Measurements from ENCODE around the gene NFAM1.
A peak's percentile ranks its signal among the peaks of the same experiment; 100 is the strongest.

Gene NFAM1

DNA sequence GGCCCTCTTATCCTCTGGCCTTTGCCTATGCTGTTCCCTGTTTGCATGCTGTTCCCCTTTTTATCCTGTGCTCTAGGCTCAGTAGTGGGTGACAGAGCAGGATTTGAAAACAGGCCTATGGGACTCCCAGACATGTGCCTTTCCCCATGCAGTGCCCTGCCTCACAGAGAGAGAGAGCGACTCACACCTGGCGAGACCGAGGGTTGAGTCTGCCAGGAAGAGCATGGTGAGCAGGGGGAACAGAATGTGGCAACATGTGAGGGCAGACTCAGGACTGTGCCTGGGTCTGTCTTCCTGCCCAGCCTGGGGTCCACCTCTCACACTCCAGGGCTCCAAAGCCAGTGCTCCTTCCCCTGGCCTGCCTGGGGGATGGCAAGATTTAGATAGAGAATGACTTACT is 75.0 kb downstream of the NFAM1 start:
- Histone ChIP-seq H3K27ac (ENCODE audit: low read depth, low read length) (no peak overlapping the region), H3K79me2 (ENCODE audit: control insufficient read depth, insufficient read depth, low read length, unreplicated experiment) (no peaks in the 10 kb centered on the region), H3K4me3 (ENCODE audit: low read depth, low read length) (no peak overlapping the region), H3K36me3 (ENCODE audit: insufficient read depth, low read length) (no peaks in the 10 kb centered on the region), H2AFZ (ENCODE audit: low read length, unreplicated experiment) (no peak overlapping the region), H3K4me1 (ENCODE audit: control insufficient read depth, insufficient read depth, low read length, unreplicated experiment) (no peaks in the 10 kb centered on the region), H3K27me3 (ENCODE audit: insufficient read depth, low read length) (no peaks in the 10 kb centered on the region)

DNA sequence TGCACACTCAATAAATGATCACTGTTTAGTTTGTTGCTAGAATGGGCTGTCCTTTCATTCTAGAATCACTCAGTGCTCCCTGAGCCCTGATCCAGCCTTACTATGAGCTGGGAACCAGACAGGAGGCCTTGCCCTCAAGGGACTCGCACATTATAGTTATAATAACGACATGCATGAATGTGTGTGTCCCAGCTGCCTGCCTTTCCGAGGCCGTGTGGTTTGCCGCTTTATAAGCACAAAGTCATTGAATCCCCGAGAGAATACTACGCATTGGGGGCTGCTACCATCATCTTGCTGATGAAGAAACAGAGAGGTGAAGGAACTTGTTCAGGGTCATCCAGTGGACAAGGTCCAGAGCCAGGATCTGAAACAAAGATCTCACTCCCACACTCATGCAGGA is 75.7 kb downstream of the NFAM1 start:
- Histone ChIP-seq H3K27me3 (ENCODE audit: insufficient read depth, low read length) (no peaks in the 10 kb centered on the region), H2AFZ (ENCODE audit: low read length, unreplicated experiment) (no peak overlapping the region), H3K79me2 (ENCODE audit: control insufficient read depth, insufficient read depth, low read length, unreplicated experiment) (no peaks in the 10 kb centered on the region), H3K27ac (ENCODE audit: low read depth, low read length) (no peak overlapping the region), H3K4me3 (ENCODE audit: low read depth, low read length) (no peak overlapping the region), H3K4me1 (ENCODE audit: control insufficient read depth, insufficient read depth, low read length, unreplicated experiment) (no peaks in the 10 kb centered on the region), H3K36me3 (ENCODE audit: insufficient read depth, low read length) (no peaks in the 10 kb centered on the region)

DNA sequence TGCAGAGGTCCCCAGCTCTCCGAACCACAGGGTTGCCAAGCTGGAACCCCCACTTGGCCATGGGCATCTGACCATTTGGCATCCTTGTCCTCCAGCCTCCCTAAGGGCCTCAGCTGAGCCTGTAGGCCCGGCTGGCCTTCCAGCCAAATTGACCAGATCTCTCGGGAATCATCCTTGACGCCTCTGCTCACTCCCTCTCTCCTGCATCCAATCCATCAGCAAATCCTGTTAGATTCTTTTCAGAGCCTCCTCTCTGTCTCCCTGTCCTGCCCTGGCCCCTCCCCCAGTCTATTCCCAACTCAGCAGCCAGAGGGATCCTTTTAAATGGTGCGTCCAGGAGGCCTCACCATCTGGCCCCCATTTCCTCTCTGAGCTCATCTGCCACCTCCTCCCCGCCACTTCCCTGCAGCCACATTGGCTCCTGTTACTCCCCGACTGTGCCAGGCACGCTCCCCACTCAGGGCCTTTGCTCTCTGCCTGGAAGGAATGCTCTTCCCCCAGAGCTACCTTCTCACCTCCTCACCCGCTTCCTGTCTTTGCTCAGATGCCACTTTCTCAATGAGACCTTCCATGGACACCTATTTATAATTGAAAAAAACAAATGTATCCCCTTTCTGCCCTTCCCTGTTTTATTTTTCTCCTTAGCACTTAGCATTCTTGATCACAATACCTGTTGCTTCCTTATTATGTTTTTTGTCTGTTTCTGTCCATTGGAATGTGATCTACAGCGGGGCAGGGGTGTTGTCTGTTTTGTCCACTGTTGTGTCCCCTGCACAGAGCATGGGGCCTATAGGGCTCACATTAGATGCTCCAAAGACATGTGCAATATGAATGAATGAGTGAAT is 78.1 kb downstream of the NFAM1 start:
- Histone ChIP-seq H3K27ac (ENCODE audit: low read depth, low read length) (no peak overlapping the region), H3K27me3 (ENCODE audit: insufficient read depth, low read length) (no peaks in the 10 kb centered on the region), H3K4me1 (ENCODE audit: control insufficient read depth, insufficient read depth, low read length, unreplicated experiment) (no peaks in the 10 kb centered on the region), H3K4me3 (ENCODE audit: low read depth, low read length) (no peak overlapping the region), H3K79me2 (ENCODE audit: control insufficient read depth, insufficient read depth, low read length, unreplicated experiment) (no peaks in the 10 kb centered on the region), H3K36me3 (ENCODE audit: insufficient read depth, low read length) (no peaks in the 10 kb centered on the region), H2AFZ (ENCODE audit: low read length, unreplicated experiment) (no peak overlapping the region)

DNA sequence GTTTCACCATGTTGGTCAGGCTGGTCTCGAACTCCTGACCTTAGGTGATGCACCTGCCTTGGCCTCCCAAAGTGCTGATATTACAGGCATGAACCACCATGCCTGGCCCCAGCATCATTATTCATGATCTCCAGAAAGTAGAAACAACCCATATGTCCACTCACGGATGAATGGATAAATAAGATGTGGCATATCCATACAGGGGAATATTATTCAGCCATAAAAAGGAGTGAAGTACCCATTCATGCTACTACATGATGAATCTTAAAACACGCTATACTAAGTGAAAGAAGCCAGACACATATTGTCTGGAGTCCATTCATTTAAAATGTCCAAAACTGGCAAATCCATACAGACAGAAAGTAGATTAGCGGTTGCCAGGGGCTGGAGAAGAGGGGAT is 81.8 kb downstream of the NFAM1 start:
- no peaks in the 10 kb centered on the region for H3K4me1 ChIP-seq (ENCODE audit: control insufficient read depth, insufficient read depth, low read length, unreplicated experiment)
- no peaks in the 10 kb centered on the region for H3K27me3 ChIP-seq (ENCODE audit: insufficient read depth, low read length)
- no peaks in the 10 kb centered on the region for H3K36me3 ChIP-seq (ENCODE audit: insufficient read depth, low read length)
- H3K79me2 ChIP-seq (ENCODE audit: control insufficient read depth, insufficient read depth, low read length, unreplicated experiment) = no peaks in the 10 kb centered on the region
- no peak overlapping the region for H3K4me3 ChIP-seq (ENCODE audit: low read depth, low read length)
- no peak overlapping the region for H2AFZ ChIP-seq (ENCODE audit: low read length, unreplicated experiment)
- H3K27ac ChIP-seq (ENCODE audit: low read depth, low read length) = no peak overlapping the region

- H3K27me3 ChIP-seq (ENCODE audit: insufficient read depth, low read length) = no peaks in the 10 kb centered on the region
- H3K4me3 ChIP-seq (ENCODE audit: low read depth, low read length) = no peak overlapping the region
- H3K36me3 ChIP-seq (ENCODE audit: insufficient read depth, low read length) = no peaks in the 10 kb centered on the region
- H3K79me2 ChIP-seq (ENCODE audit: control insufficient read depth, insufficient read depth, low read length, unreplicated experiment) = no peaks in the 10 kb centered on the region
- H2AFZ ChIP-seq (ENCODE audit: low read length, unreplicated experiment) = no peak overlapping the region
- no peaks in the 10 kb centered on the region for H3K4me1 ChIP-seq (ENCODE audit: control insufficient read depth, insufficient read depth, low read length, unreplicated experiment)
- H3K27ac ChIP-seq (ENCODE audit: low read depth, low read length) = no peak overlapping the region
Observed at GRCh38 chr22:42347281-42347824, 84.8 kb downstream of the NFAM1 start.

DNA sequence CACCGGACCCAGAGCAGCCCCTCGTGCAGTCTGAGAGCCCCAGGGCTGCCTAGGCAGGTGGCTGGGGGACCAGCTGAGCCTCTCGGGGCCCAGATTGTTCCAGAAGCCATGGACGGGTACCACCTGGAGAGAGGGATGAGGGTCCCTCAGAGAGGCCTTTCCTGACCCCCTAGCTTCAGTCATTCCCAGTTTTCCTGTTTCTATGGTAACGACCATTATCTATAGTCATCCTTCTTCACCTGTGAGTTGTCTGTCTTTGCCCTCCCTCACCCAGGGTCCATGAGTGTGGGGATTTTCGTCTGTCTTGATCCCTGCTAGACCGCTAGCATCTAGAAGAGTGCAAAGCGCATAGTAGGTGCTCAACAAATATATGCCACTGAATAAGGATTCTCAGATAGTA is 85.5 kb downstream of the NFAM1 start:
- H3K4me1 ChIP-seq (ENCODE audit: control insufficient read depth, insufficient read depth, low read length, unreplicated experiment) = no peaks in the 10 kb centered on the region
- H3K27me3 ChIP-seq (ENCODE audit: insufficient read depth, low read length) = no peaks in the 10 kb centered on the region
- H2AFZ ChIP-seq (ENCODE audit: low read length, unreplicated experiment) = no peak overlapping the region
- H3K79me2 ChIP-seq (ENCODE audit: control insufficient read depth, insufficient read depth, low read length, unreplicated experiment) = no peaks in the 10 kb centered on the region
- no peaks in the 10 kb centered on the region for H3K36me3 ChIP-seq (ENCODE audit: insufficient read depth, low read length)
- no peak overlapping the region for H3K27ac ChIP-seq (ENCODE audit: low read depth, low read length)
- no peak overlapping the region for H3K4me3 ChIP-seq (ENCODE audit: low read depth, low read length)

GRCh38 chr22:42345458-42345857 is 86.7 kb downstream of the NFAM1 start:
- no peaks in the 10 kb centered on the region for H3K36me3 ChIP-seq (ENCODE audit: insufficient read depth, low read length)
- H3K79me2 ChIP-seq (ENCODE audit: control insufficient read depth, insufficient read depth, low read length, unreplicated experiment) = no peaks in the 10 kb centered on the region
- H3K4me3 ChIP-seq (ENCODE audit: low read depth, low read length) = no peak overlapping the region
- no peak overlapping the region for H3K27ac ChIP-seq (ENCODE audit: low read depth, low read length)
- H2AFZ ChIP-seq (ENCODE audit: low read length, unreplicated experiment) = no peak overlapping the region
- no peaks in the 10 kb centered on the region for H3K4me1 ChIP-seq (ENCODE audit: control insufficient read depth, insufficient read depth, low read length, unreplicated experiment)
- no peaks in the 10 kb centered on the region for H3K27me3 ChIP-seq (ENCODE audit: insufficient read depth, low read length)

- Histone ChIP-seq H3K79me2 (ENCODE audit: control insufficient read depth, insufficient read depth, low read length, unreplicated experiment) (no peaks in the 10 kb centered on the region), H3K4me3 (ENCODE audit: low read depth, low read length) (peak overlapping the region; percentile 52; the same call in 1 of the 2 replicates), H3K27ac (ENCODE audit: low read depth, low read length) (no peak overlapping the region), H2AFZ (ENCODE audit: low read length, unreplicated experiment) (no peak overlapping the region), H3K27me3 (ENCODE audit: insufficient read depth, low read length) (no peaks in the 10 kb centered on the region), H3K36me3 (ENCODE audit: insufficient read depth, low read length) (no peaks in the 10 kb centered on the region), H3K4me1 (ENCODE audit: control insufficient read depth, insufficient read depth, low read length, unreplicated experiment) (no peaks in the 10 kb centered on the region)
Observed at GRCh38 chr22:42344361-42344905, 87.8 kb downstream of the NFAM1 start.

DNA sequence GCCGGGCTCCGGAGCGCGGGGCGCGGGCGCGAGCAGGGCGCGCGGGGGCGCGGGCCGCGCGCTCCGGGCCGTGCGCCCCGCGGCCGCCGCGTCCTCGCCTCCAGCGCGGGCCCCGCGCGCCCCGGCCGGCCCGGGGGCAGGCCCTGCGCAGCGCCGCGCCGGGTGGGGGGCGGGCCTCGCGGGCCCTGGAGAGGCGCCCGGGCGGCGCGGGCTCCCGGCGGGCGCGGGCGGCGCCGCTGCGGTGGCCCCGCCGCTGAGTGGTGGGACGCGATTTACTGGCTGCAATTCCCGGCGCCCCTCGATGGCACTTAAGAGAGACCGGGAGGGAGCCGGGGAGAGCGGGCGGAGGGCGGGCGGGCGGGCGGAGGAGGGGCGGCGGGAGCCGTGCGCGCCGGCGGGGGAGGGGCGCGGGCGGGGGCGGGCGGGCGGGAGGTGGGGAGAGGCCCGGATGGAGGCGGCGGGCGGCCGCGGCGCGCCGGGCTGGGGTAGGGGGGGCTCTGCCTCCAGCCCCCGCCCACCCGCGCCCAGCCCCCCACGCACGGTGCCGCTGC is 88.6 kb downstream of the NFAM1 start:
- Histone ChIP-seq H3K36me3 (ENCODE audit: insufficient read depth, low read length) (no peaks in the 10 kb centered on the region), H2AFZ (ENCODE audit: low read length, unreplicated experiment) (no peak overlapping the region), H3K4me3 (ENCODE audit: low read depth, low read length) (no peak overlapping the region), H3K79me2 (ENCODE audit: control insufficient read depth, insufficient read depth, low read length, unreplicated experiment) (no peaks in the 10 kb centered on the region), H3K27me3 (ENCODE audit: insufficient read depth, low read length) (no peaks in the 10 kb centered on the region), H3K27ac (ENCODE audit: low read depth, low read length) (no peak overlapping the region), H3K4me1 (ENCODE audit: control insufficient read depth, insufficient read depth, low read length, unreplicated experiment) (no peaks in the 10 kb centered on the region)

DNA sequence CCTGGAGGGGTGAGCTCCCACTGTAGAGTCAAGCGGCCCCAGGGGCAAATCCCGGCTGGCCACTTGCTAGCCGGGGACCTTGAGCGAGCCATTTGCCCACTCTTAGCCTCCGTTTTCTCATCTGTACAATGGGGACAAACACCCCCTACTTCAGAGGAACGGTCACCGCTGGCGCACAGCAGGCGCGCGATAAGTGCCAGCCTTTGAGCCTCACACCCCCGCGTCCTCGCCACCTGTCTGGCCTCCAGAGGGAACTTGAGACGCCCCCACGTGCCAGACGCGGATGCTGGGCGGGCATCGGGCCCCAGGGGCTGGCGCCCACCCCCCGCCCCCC is 89.1 kb downstream of the NFAM1 start:
- no peaks in the 10 kb centered on the region for H3K36me3 ChIP-seq (ENCODE audit: insufficient read depth, low read length)
- H3K27me3 ChIP-seq (ENCODE audit: insufficient read depth, low read length) = no peaks in the 10 kb centered on the region
- peak overlapping the region; percentile 51; the same call in 1 of the 2 replicates for H3K4me3 ChIP-seq (ENCODE audit: low read depth, low read length)
- no peaks in the 10 kb centered on the region for H3K4me1 ChIP-seq (ENCODE audit: control insufficient read depth, insufficient read depth, low read length, unreplicated experiment)
- no peaks in the 10 kb centered on the region for H3K79me2 ChIP-seq (ENCODE audit: control insufficient read depth, insufficient read depth, low read length, unreplicated experiment)
- H2AFZ ChIP-seq (ENCODE audit: low read length, unreplicated experiment) = no peak overlapping the region
- no peak overlapping the region for H3K27ac ChIP-seq (ENCODE audit: low read depth, low read length)
